GM12878 (cell line): Measurements from ENCODE around the gene ADSS1. TPM values are rescaled to one million over a fixed set of nuclear protein-coding genes. Genes with fewer than 3 reads are reported as not detected.

Experiments
- ATAC-seq: fragments of 200-7000 bp; cut with Tn5 transposase; 3 replicates; pipeline ENCODE4 v1.9.1; 2020; ENCODE audit warnings: mild to moderate bottlenecking, moderate library complexity
- BruUV-seq: library from RNA; stranded (reverse); fragments of 400-500 nt; replicated peaks from 2 replicates; lab custom pipeline; 2021; lab: Mats Ljungman, UMichigan
- CTCF ChIA-PET: fragments of 300-600 bp; sonication (Branson Sonifier 250); formaldehyde crosslinking; extraction: SDS; loops from one replicate; lab custom pipeline; 2021; ENCODE audit warnings: inconsistent platforms; lab: Yijun Ruan, JAX
- POLR2A ChIA-PET: fragments of 350-600 bp; formaldehyde crosslinking; extraction: SDS; loops from one replicate; lab custom pipeline; 2021; ENCODE audit warnings: inconsistent platforms; lab: Charles Lee
- RAD21 ChIA-PET: fragments of 300-600 bp; sonication (Branson Sonifier 250); formaldehyde crosslinking; loops from one replicate; lab custom pipeline; 2023; ENCODE audit warnings: antibody characterized with exemption; ENCODE audit not compliant: unreplicated experiment; lab: Charles Lee
- SMC1A ChIA-PET: fragments of 300-600 bp; sonication (Branson Sonifier 250); formaldehyde crosslinking; loops from one replicate; lab custom pipeline; 2023; ENCODE audit not compliant: unreplicated experiment, uncharacterized antibody; lab: Charles Lee
- DNase-seq: peaks from one replicate; pipeline ENCODE4 v3.0.0-alpha.2; 2011; ENCODE audit warnings: low read depth, low spot score
- FAIRE-seq: peaks from 3 replicates; lab custom pipeline; 2011; peaks lifted over from hg19 to GRCh38; lab: Jason Lieb, UNC
- H2AFZ ChIP-seq: 2 replicates; pipeline ENCODE4 v1.6.0; 2011; ENCODE audit warnings: low read depth, low read length, control low read depth; ENCODE audit not compliant: control insufficient read depth
- H3K27ac ChIP-seq: 2 replicates; pipeline ENCODE4 v1.5.1; 2011; ENCODE audit warnings: control low read depth; ENCODE audit not compliant: control insufficient read depth, insufficient read depth
- H3K27me3 ChIP-seq, 2 experiments: replicated peaks in 1 of 2; 2 replicates each; pipeline versions ENCODE4 v1.6.0 to v1.6.1; 2011; ENCODE audit warnings: low read length in 1 of 2; ENCODE audit not compliant: control insufficient read depth in 2 of 2, insufficient read depth in 2 of 2
- H3K36me3 ChIP-seq, 2 experiments: 2 replicates each; pipeline ENCODE4 v1.5.1; 2011; ENCODE audit warnings: low read length in 1 of 2; ENCODE audit not compliant: control insufficient read depth in 2 of 2, insufficient read depth in 2 of 2
- H3K4me1 ChIP-seq: 2 replicates; pipeline ENCODE4 v1.6.1; 2011; ENCODE audit warnings: mild to moderate bottlenecking, low read length, moderate library complexity, mixed read lengths; ENCODE audit not compliant: control insufficient read depth, insufficient read depth
- H3K4me2 ChIP-seq: 2 replicates; pipeline ENCODE4 v1.6.0; 2011; ENCODE audit warnings: control low read depth; ENCODE audit not compliant: control insufficient read depth, insufficient read depth
- H3K4me3 ChIP-seq: fragments of 200-600 bp; sonication (generic); 2 replicates; pipeline ENCODE4 v1.5.1; 2016
- H3K79me2 ChIP-seq: 2 replicates; pipeline ENCODE4 v1.6.0; 2011; ENCODE audit warnings: low read length; ENCODE audit not compliant: control insufficient read depth, insufficient read depth
- H3K9ac ChIP-seq: 2 replicates; pipeline ENCODE4 v1.8.0; 2011; ENCODE audit warnings: low read length, control low read depth, mixed read lengths; ENCODE audit not compliant: control insufficient read depth, insufficient read depth
- H3K9me3 ChIP-seq: replicated peaks from 3 replicates; pipeline ENCODE4 v1.5.1; 2011; ENCODE audit warnings: mild to moderate bottlenecking, low read length; ENCODE audit not compliant: control insufficient read depth, insufficient read depth
- H4K20me1 ChIP-seq: 2 replicates; pipeline ENCODE4 v1.6.0; 2011; ENCODE audit not compliant: control insufficient read depth, insufficient read depth
- CBX3 ChIP-seq: fragments of 200-600 bp; sonication (generic); IDR thresholded peaks from 2 replicates; pipeline ENCODE4 v1.6.1; 2016; ENCODE audit warnings: low read depth, borderline replicate concordance
- CHD2 ChIP-seq: IDR thresholded peaks from 2 replicates; pipeline ENCODE4 v1.6.1; 2011; ENCODE audit warnings: low read depth, low read length, improper control_type of control experiment, borderline replicate concordance
- CREB1 ChIP-seq: IDR thresholded peaks from 2 replicates; pipeline ENCODE4 v1.6.1; 2012; ENCODE audit warnings: low read depth, mild to moderate bottlenecking, inconsistent platforms
- CTCF ChIP-seq, 3 experiments: IDR thresholded peaks in 2 of 3; conservative IDR thresholded peaks in 1 of 3; 2 replicates each; pipeline ENCODE4 v1.5.1; 2011; ENCODE audit warnings: low read depth in 3 of 3, low read length in 3 of 3, mild to moderate bottlenecking in 3 of 3, control low read depth in 2 of 3, moderate library complexity in 2 of 3, inconsistent platforms in 1 of 3, mixed read lengths in 1 of 3; ENCODE audit not compliant: control insufficient read depth in 2 of 3, insufficient read depth in 1 of 3; ENCODE audit errors: extremely low read depth in 1 of 3
- ETV6 ChIP-seq, 2 experiments: fragments of 450-650 bp in 1 of 2; IDR thresholded peaks in 1 of 2; conservative IDR thresholded peaks in 1 of 2; 2 replicates each; pipeline ENCODE4 v1.6.1; 2014; ENCODE audit warnings: antibody characterized with exemption in 1 of 2, borderline replicate concordance in 1 of 2, low read depth in 1 of 2, mild to moderate bottlenecking in 1 of 2, moderate library complexity in 1 of 2
- IRF4 ChIP-seq: IDR thresholded peaks from 2 replicates; pipeline ENCODE4 v1.6.1; 2011; ENCODE audit warnings: low read depth, low read length
- POLR2A ChIP-seq: IDR thresholded peaks from 2 replicates; pipeline ENCODE4 v1.6.1; 2011; ENCODE audit warnings: low read depth, mild to moderate bottlenecking, low read length
- RCOR1 ChIP-seq: conservative IDR thresholded peaks from 2 replicates; pipeline ENCODE4 v1.6.1; 2012; ENCODE audit warnings: low read depth, low read length, improper control_type of control experiment
- SUPT20H ChIP-seq: IDR thresholded peaks from 2 replicates; pipeline ENCODE4 v1.6.1; 2011; ENCODE audit warnings: low read depth, mild to moderate bottlenecking, low read length, moderate library complexity, borderline replicate concordance; ENCODE audit not compliant: control insufficient read depth
- WGBS: methylation state at CpG from one replicate; pipeline ENCODE4 v1.1.6; 2016; ENCODE audit warnings: low lambda C conversion rate; ENCODE audit not compliant: insufficient replicate concordance, insufficient coverage; ENCODE audit errors: missing lambda C conversion rate; 5-methylcytosine and 5-hydroxymethylcytosine counted together
- in situ Hi-C: fragments of 300-500 bp; cut with MboI; formaldehyde crosslinking; loops from 9 replicates; pipeline ENCODE4 v1.14.3; 2018; ENCODE audit warnings: mixed read lengths
- intact Hi-C: fragments of 100-400 bp; cut with micrococcal nuclease; formaldehyde crosslinking; loops from one replicate; pipeline ENCODE4 v1.14.2; 2022; ENCODE audit not compliant: unreplicated experiment
- polyA plus RNA-seq, 11 experiments: library from polyadenylated mRNA; depleted of rRNA in 4 of 11; unstranded in 6 of 11; stranded (reverse) in 5 of 11; fragments of >200 nt; fragmentation: Nextera tagmentation in 4 of 11; fragmentation: Illumina TruSeq in 1 of 11; extraction: Ambion mirVana in 4 of 11; extraction: Trizol in 1 of 11; gene quantifications; 1 replicate in 1 of 11; 2 replicates in 10 of 11; pipeline versions ENCODE4 v1.2.1 to v1.2.3, GENCODE V29; 2011 to 2016; ENCODE audit warnings: inconsistent platforms in 2 of 11, missing spikeins in 2 of 11, low read depth in 1 of 11
- total RNA-seq, 4 experiments: library from RNA; depleted of rRNA in 3 of 4; stranded (reverse); fragments of >200 nt in 3 of 4; fragmentation: Illumina TruSeq in 1 of 4; extraction: Trizol in 1 of 4; gene quantifications; 2 replicates each; pipeline versions ENCODE4 v1.2.1 to v1.2.3, GENCODE V29; 2013 to 2021
- TF ChIP-seq, protein P1 (sequence below): IDR thresholded peaks from 2 replicates; pipeline ENCODE4 v1.6.1; 2011; ENCODE audit warnings: mild to moderate bottlenecking, low read depth, low read length, moderate library complexity; ENCODE audit not compliant: insufficient replicate concordance

Gene ADSS1
- total and polyA plus RNA-seq, 10 of the 15 experiments (the other 5 are each of a cell fraction or from before 2014, with no cell fraction given) = 0.11 to 0.45 (median 0.28) TPM; not detected in 5

GRCh38 chr14:104721505-104722431 lies 2.3 kb upstream of the ADSS1 start:
- no peak for DNase-seq
- H4K20me1 ChIP-seq = no peaks in the 10 kb centered on the region
- no peak overlapping the region for H3K4me2 ChIP-seq
- RAD21 ChIA-PET = no interaction called here
- TF ChIP-seq POLR2A (no peak), SUPT20H (no peak), CREB1 (no peak), RCOR1 (no peak), CHD2 (no peak), IRF4 (no peak), ETV6 (conservative IDR thresholded peaks at IDR 0.05 in 1 of 2, IDR thresholded peaks at IDR 0.05 in 1 of 2; ENCODE audit: borderline replicate concordance in 1 of 2, low read depth in 1 of 2) (no peak), CBX3 (no peak), CTCF (IDR thresholded peaks at IDR 0.05 in 2 of 3, conservative IDR thresholded peaks at IDR 0.05 in 1 of 3; ENCODE audit: control insufficient read depth in 2 of 3, extremely low read depth in 1 of 3, insufficient read depth in 1 of 3, low read depth in 3 of 3, low read length in 3 of 3) (no peak)
- TF ChIP-seq, protein P1, sequence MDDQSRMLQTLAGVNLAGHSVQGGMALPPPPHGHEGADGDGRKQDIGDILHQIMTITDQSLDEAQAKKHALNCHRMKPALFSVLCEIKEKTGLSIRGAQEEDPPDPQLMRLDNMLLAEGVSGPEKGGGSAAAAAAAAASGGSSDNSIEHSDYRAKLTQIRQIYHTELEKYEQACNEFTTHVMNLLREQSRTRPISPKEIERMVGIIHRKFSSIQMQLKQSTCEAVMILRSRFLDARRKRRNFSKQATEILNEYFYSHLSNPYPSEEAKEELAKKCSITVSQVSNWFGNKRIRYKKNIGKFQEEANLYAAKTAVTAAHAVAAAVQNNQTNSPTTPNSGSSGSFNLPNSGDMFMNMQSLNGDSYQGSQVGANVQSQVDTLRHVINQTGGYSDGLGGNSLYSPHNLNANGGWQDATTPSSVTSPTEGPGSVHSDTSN = no peak
- TF ChIP-seq, all 136 proteins: peak for 0
- Histone ChIP-seq H2AFZ (no peak overlapping the region), H3K27me3 (peaks cover 0 to 4% of the 10 kb centered on the region in 2 experiments; a peak in 1 of 4 replicates), H3K4me3 (no peak overlapping the region), H3K4me1 (no peaks in the 10 kb centered on the region), H3K27ac (no peak overlapping the region), H3K36me3 (no peaks in the 10 kb centered on the region), H3K79me2 (no peaks in the 10 kb centered on the region), H3K9me3 (no peaks in the 10 kb centered on the region), H3K9ac (no peak overlapping the region)
- ChIA-PET POLR2A (no interaction called here), CTCF (interaction anchor here (0.9 to 1.4 kb wide), 3 partner anchors 29 to 64 kb away, joined by 3 to 4 read pairs (median 4); no protein-coding TSS in a partner anchor), SMC1A (interaction anchor here (0.9 kb wide), 1 partner anchor 41 kb away, joined by 4 read pairs; no protein-coding TSS in a partner anchor)
- in situ Hi-C loops (no loop called here), intact Hi-C loops (no loop called here)
- WGBS = 69% methylated on average over 18 of the region's 18 CpGs
- BruUV-seq = no TSS peak
- FAIRE-seq (no peak), ATAC-seq (no peak)
